Activated CD4-positive, alpha-beta T cell treated with anti-CD3 and anti-CD28 coated beads for 24 hours (primary cell): ENCODE measurements around the gene SHC1.

Experiments used
- DNase-seq, 2 donors: peaks; one replicate each; pipeline ENCODE4 v3.0.0-alpha.2; 2020; ENCODE audit warnings: low read depth in 2 of 2

Gene SHC1

GRCh38 chr1:155008015-155008941, 37.7 kb upstream of the SHC1 start:
- DNase-seq, result peak; percentile 58 to 89

- DNase-seq, result no peak
Observed at GRCh38 chr1:155007251-155007828, 36.8 kb upstream of the SHC1 start.

GRCh38 chr1:155006601-155007101, 36.1 kb upstream of the SHC1 start:
- DNase-seq, result no peak

- no peak for DNase-seq
Observed at GRCh38 chr1:155005076-155006011, 34.8 kb upstream of the SHC1 start.

GRCh38 chr1:155004352-155005075, 34.0 kb upstream of the SHC1 start:
- DNase-seq, result no peak

- no peak for DNase-seq
Observed at GRCh38 chr1:155003766-155004351, 33.3 kb upstream of the SHC1 start.

GRCh38 chr1:155003227-155003765, 32.7 kb upstream of the SHC1 start:
- no peak for DNase-seq

- DNase-seq, result no peak
Observed at GRCh38 chr1:155002464-155003226, 32.1 kb upstream of the SHC1 start, which contains the start of gene ZBTB7B. TSS of gene ZBTB7B (plus strand) at chr1:155002802. CDS start at chr1:155014661, 11,859 bp downstream.

GRCh38 chr1:155001675-155002463, 31.3 kb upstream of the SHC1 start:
- peak; percentile 99 for DNase-seq

- DNase-seq, result no peak
Observed at GRCh38 chr1:155001425-155001674, 30.8 kb upstream of the SHC1 start.

GRCh38 chr1:155000726-155001424, 30.3 kb upstream of the SHC1 start:
- DNase-seq, result peak; percentile 60 to 79

GRCh38 chr1:155000411-155000725, 29.8 kb upstream of the SHC1 start:
- DNase-seq, result no peak

- DNase-seq, result peak in 1 of 2 donors; percentile 67
Observed at GRCh38 chr1:154999571-155000410, 29.2 kb upstream of the SHC1 start.

- DNase-seq, result peak; percentile 67 to 74
Observed at GRCh38 chr1:154998818-154999570, 28.4 kb upstream of the SHC1 start.

- DNase-seq, result no peak
Observed at GRCh38 chr1:154998201-154998780, 27.7 kb upstream of the SHC1 start.

GRCh38 chr1:154996966-154997701, 26.6 kb upstream of the SHC1 start:
- DNase-seq, result no peak
